ENCODE results near the gene PALD1.

The PALD1 gene

GRCh38 chr10:70594161-70594560 is 115.6 kb downstream of the PALD1 start:
- TF ChIP-seq CTCF (IDR thresholded peaks at IDR 0.05; ENCODE audit: insufficient read depth, low read length) = no peak
- TF ChIP-seq SPI1 (IDR thresholded peaks at IDR 0.05; ENCODE audit: borderline replicate concordance, low read depth) = no peak
- no peak for TF ChIP-seq REST (IDR thresholded peaks at IDR 0.05; ENCODE audit: insufficient replicate concordance, low read depth)
- no peak for TF ChIP-seq POLR2AphosphoS5 (IDR thresholded peaks at IDR 0.05; ENCODE audit: low read depth)
- TF ChIP-seq GABPA (IDR thresholded peaks at IDR 0.05; ENCODE audit: low read depth) = no peak
- Histone ChIP-seq H3K4me3 (replicated peaks; ENCODE audit: insufficient read depth, low read length) (no peak overlapping the region), H3K27me3 (ENCODE audit: insufficient read depth, poor library complexity, severe bottlenecking) (no peaks in the 10 kb centered on the region), H3K27ac (replicated peaks) (no peak overlapping the region)
- DNase-seq (ENCODE audit: low read depth in 1 of 2, low spot score in 1 of 2) = no peak

- no peak for TF ChIP-seq REST (IDR thresholded peaks at IDR 0.05; ENCODE audit: insufficient replicate concordance, low read depth)
- no peak for TF ChIP-seq GABPA (IDR thresholded peaks at IDR 0.05; ENCODE audit: low read depth)
- no peak for TF ChIP-seq SPI1 (IDR thresholded peaks at IDR 0.05; ENCODE audit: borderline replicate concordance, low read depth)
- TF ChIP-seq CTCF (IDR thresholded peaks at IDR 0.05; ENCODE audit: insufficient read depth, low read length) = no peak
- TF ChIP-seq POLR2AphosphoS5 (IDR thresholded peaks at IDR 0.05; ENCODE audit: low read depth) = no peak
- Histone ChIP-seq H3K4me3 (replicated peaks; ENCODE audit: insufficient read depth, low read length) (no peak overlapping the region), H3K27ac (replicated peaks) (no peak overlapping the region), H3K27me3 (ENCODE audit: insufficient read depth, poor library complexity, severe bottlenecking) (no peaks in the 10 kb centered on the region)
- no peak for DNase-seq (ENCODE audit: low read depth in 1 of 2, low spot score in 1 of 2)
Measured at GRCh38 chr10:70595566-70596016, 117.0 kb downstream of the PALD1 start.

GRCh38 chr10:70596110-70596798 is 117.7 kb downstream of the PALD1 start:
- no peak for DNase-seq (ENCODE audit: low read depth in 1 of 2, low spot score in 1 of 2)
- H3K27ac ChIP-seq (replicated peaks) = no peak overlapping the region
- no peak for TF ChIP-seq GABPA (IDR thresholded peaks at IDR 0.05; ENCODE audit: low read depth)
- no peak for TF ChIP-seq REST (IDR thresholded peaks at IDR 0.05; ENCODE audit: insufficient replicate concordance, low read depth)
- no peak for TF ChIP-seq POLR2AphosphoS5 (IDR thresholded peaks at IDR 0.05; ENCODE audit: low read depth)
- no peak for TF ChIP-seq SPI1 (IDR thresholded peaks at IDR 0.05; ENCODE audit: borderline replicate concordance, low read depth)
- TF ChIP-seq CTCF (IDR thresholded peaks at IDR 0.05; ENCODE audit: insufficient read depth, low read length) = no peak
- no peaks in the 10 kb centered on the region for H3K27me3 ChIP-seq (ENCODE audit: insufficient read depth, poor library complexity, severe bottlenecking)
- no peak overlapping the region for H3K4me3 ChIP-seq (replicated peaks; ENCODE audit: insufficient read depth, low read length)

Data from HL-60 (cell line).